ENCODE data around the gene KRTAP9-8.
"Not testable (repeated sequence)": the region's sequence is repeated elsewhere in the genome, so short reads cannot be mapped to it uniquely, and the experiment has no call there.

- TF ChIP-seq POLR2AphosphoS5 (IDR thresholded peaks at IDR 0.05; ENCODE audit: borderline replicate concordance, low read depth, low read length); EZH2 (IDR thresholded peaks at IDR 0.05); FOXP2 (optimal IDR thresholded peaks at IDR 0.05; ENCODE audit: control extremely low read depth, extremely low read length, insufficient read depth): not testable (repeated sequence)
These were observed 11.2 kb upstream of the KRTAP9-8 start, which contains the start of gene KRTAP9-2 for GRCh38 chr17:41226598-41227095.
